Osteoblast (primary cell): ENCODE results near the gene DUS1L. TPM values are rescaled to one million over a fixed set of nuclear protein-coding genes. Genes with fewer than 3 reads are reported as not detected.

Experiments
- DNase-seq: peaks from one replicate; pipeline ENCODE4 v3.0.0; 2011; ENCODE audit warnings: low spot score, mixed read lengths; ENCODE audit not compliant: insufficient read length; ENCODE audit errors: missing footprints
- H2AFZ ChIP-seq: 2 replicates; pipeline ENCODE4 v1.6.0; 2011; ENCODE audit warnings: mild to moderate bottlenecking, low read length
- H3K27ac ChIP-seq: 2 replicates; pipeline ENCODE4 v1.5.1; 2011; ENCODE audit warnings: mild to moderate bottlenecking, low read depth, low read length, moderate library complexity
- H3K27me3 ChIP-seq: 2 replicates; pipeline ENCODE4 v1.6.0; 2012; ENCODE audit warnings: mild to moderate bottlenecking, control low read depth, inconsistent platforms, low read length, moderate library complexity; ENCODE audit not compliant: insufficient read depth
- H3K36me3 ChIP-seq: 2 replicates; pipeline ENCODE4 v1.5.1; 2011; ENCODE audit warnings: mild to moderate bottlenecking, low read length, control low read depth, moderate library complexity; ENCODE audit not compliant: insufficient read depth
- H3K4me1 ChIP-seq: 2 replicates; pipeline ENCODE4 v1.5.1; 2011; ENCODE audit warnings: mild to moderate bottlenecking, low read length, control low read depth, moderate library complexity; ENCODE audit not compliant: insufficient read depth
- H3K4me2 ChIP-seq: 2 replicates; pipeline ENCODE4 v1.6.0; 2011; ENCODE audit warnings: mild to moderate bottlenecking, low read length; ENCODE audit not compliant: insufficient read depth
- H3K4me3 ChIP-seq: fragments of 200-600 bp; sonication (generic); 3 replicates; pipeline ENCODE4 v1.5.1; 2012; ENCODE audit warnings: mild to moderate bottlenecking, low read length, inconsistent platforms; ENCODE audit not compliant: insufficient read depth
- H3K79me2 ChIP-seq: 2 replicates; pipeline ENCODE4 v1.6.0; 2012; ENCODE audit warnings: mild to moderate bottlenecking, low read length, control low read depth, inconsistent platforms; ENCODE audit not compliant: insufficient read depth
- H3K9me3 ChIP-seq: 2 replicates; pipeline ENCODE4 v1.5.1; 2011; ENCODE audit warnings: low read depth, low read length, control low read depth
- H4K20me1 ChIP-seq: 2 replicates; pipeline ENCODE4 v1.6.0; 2012; ENCODE audit warnings: mild to moderate bottlenecking, low read length, control low read depth; ENCODE audit not compliant: insufficient read depth
- total RNA-seq: library from RNA; depleted of rRNA; stranded (reverse); fragments of >200 nt; gene quantifications from 2 replicates; pipeline ENCODE4 v1.2.3, GENCODE V29; 2012
- TF ChIP-seq, protein P1 (sequence below): IDR thresholded peaks from 2 replicates; pipeline ENCODE4 v1.5.1; 2011; ENCODE audit warnings: mild to moderate bottlenecking, low read depth, low read length, moderate library complexity; ENCODE audit errors: extremely low read depth

DUS1L gene
- total RNA-seq, 1 donor, result 43.8 TPM

DNA sequence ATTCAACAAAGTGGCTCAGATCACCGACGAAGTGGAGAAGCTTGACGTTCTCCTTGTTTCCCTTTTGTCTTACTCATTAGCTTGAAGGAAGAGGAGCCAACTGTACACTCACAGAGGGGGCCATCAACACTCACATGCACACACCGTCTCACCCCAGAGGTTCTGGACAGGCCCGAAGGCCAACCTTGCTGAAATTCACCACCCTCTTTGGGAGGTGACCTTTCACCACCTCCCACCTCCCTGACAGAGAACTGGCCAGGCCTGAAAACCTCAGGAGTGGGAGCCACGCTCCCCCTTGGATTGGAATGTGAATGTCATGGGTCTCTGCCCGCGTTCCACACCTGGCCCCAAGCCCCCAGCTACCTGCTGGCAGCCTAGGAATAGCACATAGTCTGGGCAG lies 30.1 kb downstream of the DUS1L start:
- no peak overlapping the region for H2AFZ ChIP-seq

DNA sequence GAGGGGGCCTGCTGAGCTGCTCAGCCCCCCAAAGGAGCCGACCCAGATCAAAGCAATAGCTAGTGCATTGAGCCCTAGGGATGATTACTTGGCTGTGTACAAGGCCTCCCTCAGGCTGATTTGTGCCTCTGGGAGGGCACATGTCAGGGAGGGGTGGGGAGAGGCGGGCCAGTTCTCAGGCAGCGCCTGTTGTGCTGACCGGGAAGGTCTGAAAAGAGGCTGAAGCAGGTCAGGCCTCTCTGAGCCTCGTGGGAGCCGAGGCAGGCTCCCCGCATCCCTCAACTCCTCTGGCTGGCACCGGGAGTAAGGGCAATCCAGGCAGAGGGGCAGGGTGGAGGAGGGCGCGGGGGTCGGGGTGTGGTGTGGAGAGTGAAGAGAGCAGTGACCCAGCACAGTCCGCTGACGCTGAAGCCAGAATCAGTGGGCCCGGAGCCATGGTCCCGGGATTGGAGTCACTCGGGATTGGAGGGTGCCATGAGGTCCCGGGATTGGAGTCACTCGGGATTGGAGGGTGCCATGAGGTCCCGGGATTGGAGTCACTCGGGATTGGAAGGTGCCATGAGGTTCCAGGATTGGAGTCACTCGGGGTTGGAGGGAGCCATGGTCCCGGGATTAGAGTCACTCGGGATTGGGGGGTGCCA lies 31.1 kb downstream of the DUS1L start:
- no peak for DNase-seq
- H3K27me3 ChIP-seq, result no peaks in the 10 kb centered on the region
- no peaks in the 10 kb centered on the region for H3K36me3 ChIP-seq
- no peaks in the 10 kb centered on the region for H3K79me2 ChIP-seq
- H3K4me1 ChIP-seq, result peaks cover 21% of the 10 kb centered on the region
- TF ChIP-seq, protein P1, sequence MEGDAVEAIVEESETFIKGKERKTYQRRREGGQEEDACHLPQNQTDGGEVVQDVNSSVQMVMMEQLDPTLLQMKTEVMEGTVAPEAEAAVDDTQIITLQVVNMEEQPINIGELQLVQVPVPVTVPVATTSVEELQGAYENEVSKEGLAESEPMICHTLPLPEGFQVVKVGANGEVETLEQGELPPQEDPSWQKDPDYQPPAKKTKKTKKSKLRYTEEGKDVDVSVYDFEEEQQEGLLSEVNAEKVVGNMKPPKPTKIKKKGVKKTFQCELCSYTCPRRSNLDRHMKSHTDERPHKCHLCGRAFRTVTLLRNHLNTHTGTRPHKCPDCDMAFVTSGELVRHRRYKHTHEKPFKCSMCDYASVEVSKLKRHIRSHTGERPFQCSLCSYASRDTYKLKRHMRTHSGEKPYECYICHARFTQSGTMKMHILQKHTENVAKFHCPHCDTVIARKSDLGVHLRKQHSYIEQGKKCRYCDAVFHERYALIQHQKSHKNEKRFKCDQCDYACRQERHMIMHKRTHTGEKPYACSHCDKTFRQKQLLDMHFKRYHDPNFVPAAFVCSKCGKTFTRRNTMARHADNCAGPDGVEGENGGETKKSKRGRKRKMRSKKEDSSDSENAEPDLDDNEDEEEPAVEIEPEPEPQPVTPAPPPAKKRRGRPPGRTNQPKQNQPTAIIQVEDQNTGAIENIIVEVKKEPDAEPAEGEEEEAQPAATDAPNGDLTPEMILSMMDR, result no peak
- H2AFZ ChIP-seq, result no peak overlapping the region
- no peak overlapping the region for H3K4me3 ChIP-seq
- H3K27ac ChIP-seq, result no peak overlapping the region
- H3K9me3 ChIP-seq, result no peaks in the 10 kb centered on the region
- peaks cover 5% of the 10 kb centered on the region for H4K20me1 ChIP-seq
- no peak overlapping the region for H3K4me2 ChIP-seq

More for the DNA sequence above, 30.1 kb downstream of the DUS1L start:
- Histone ChIP-seq H3K36me3 (no peaks in the 10 kb centered on the region), H3K27me3 (no peaks in the 10 kb centered on the region), H3K4me2 (no peak overlapping the region), H3K27ac (no peak overlapping the region), H3K4me1 (peaks cover 21% of the 10 kb centered on the region), H3K9me3 (no peaks in the 10 kb centered on the region), H4K20me1 (peaks cover 5% of the 10 kb centered on the region), H3K79me2 (no peaks in the 10 kb centered on the region), H3K4me3 (no peak overlapping the region)
- no peak for DNase-seq
- TF ChIP-seq, protein P1, result no peak

DNA sequence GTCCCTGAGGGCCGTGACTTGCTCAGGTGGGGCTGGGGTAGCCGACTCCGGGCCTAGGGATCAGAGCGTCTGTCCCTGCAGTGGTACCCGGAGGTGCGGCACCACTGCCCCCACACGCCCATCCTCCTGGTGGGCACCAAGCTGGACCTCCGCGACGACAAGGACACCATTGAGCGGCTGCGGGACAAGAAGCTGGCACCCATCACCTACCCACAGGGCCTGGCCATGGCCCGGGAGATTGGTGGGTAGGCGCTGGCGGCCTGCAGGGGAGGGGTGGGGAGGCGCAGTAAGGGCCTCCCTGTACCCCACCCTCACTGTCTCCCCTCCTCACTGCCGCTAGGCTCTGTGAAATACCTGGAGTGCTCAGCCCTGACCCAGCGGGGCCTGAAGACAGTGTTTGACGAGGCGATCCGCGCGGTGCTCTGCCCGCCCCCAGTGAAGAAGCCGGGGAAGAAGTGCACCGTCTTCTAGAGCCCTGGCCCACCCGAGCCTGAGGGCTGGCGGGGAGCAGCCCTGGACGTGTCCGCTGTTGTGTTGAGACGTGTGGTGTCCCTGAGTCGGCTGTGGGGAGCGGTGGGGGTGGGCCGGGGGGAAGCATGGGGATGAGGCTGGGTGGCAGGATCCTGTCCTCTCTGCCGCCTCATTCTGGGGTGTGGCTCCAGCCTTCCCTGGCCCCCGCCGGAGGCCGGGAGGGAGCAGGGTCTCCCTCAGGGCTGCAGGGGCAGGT lies 32.1 kb downstream of the DUS1L start:
- no peak for DNase-seq
- no peak overlapping the region for H2AFZ ChIP-seq
- H3K27me3 ChIP-seq, result no peaks in the 10 kb centered on the region
- no peak overlapping the region for H3K27ac ChIP-seq
- H3K36me3 ChIP-seq, result no peaks in the 10 kb centered on the region
- no peaks in the 10 kb centered on the region for H3K9me3 ChIP-seq
- peaks cover 5% of the 10 kb centered on the region for H4K20me1 ChIP-seq
- H3K4me2 ChIP-seq, result no peak overlapping the region
- H3K79me2 ChIP-seq, result no peaks in the 10 kb centered on the region
- no peak overlapping the region for H3K4me3 ChIP-seq
- TF ChIP-seq, protein P1, result no peak
- peaks cover 21% of the 10 kb centered on the region for H3K4me1 ChIP-seq

GRCh38 chr17:82031885-82032627 lies 33.5 kb downstream of the DUS1L start:
- no peak overlapping the region for H2AFZ ChIP-seq

More at GRCh38 chr17:82031885-82032627, 33.5 kb downstream of the DUS1L start:
- no peak for DNase-seq
- TF ChIP-seq, protein P1, result no peak
- peak overlapping the region; percentile 43 for H3K4me3 ChIP-seq
- H3K79me2 ChIP-seq, result no peaks in the 10 kb centered on the region
- peak overlapping the region; percentile 60 for H3K4me2 ChIP-seq
- no peaks in the 10 kb centered on the region for H3K27me3 ChIP-seq
- H3K36me3 ChIP-seq, result no peaks in the 10 kb centered on the region
- peaks cover 5% of the 10 kb centered on the region for H4K20me1 ChIP-seq
- peaks cover 16% of the 10 kb centered on the region for H3K4me1 ChIP-seq
- H3K9me3 ChIP-seq, result no peaks in the 10 kb centered on the region
- no peak overlapping the region for H3K27ac ChIP-seq
